SK-N-SH (cell line): ENCODE results near the gene WDR93.

Experiments
- CTCF ChIP-seq: fragments of 200-600 bp; sonication (generic); IDR thresholded peaks from 2 replicates; pipeline ENCODE4 v1.6.1; 2017; ENCODE audit warnings: antibody characterized with exemption, mild to moderate bottlenecking, moderate library complexity
- EP300 ChIP-seq, 2 experiments: IDR thresholded peaks; 2 replicates each; pipeline versions ENCODE4 v1.4.0 to v1.6.1; 2012; ENCODE audit warnings: borderline replicate concordance in 1 of 2, low read depth in 1 of 2, low read length in 1 of 2
- FOXM1 ChIP-seq: IDR thresholded peaks from 2 replicates; pipeline ENCODE4 v1.4.0; 2012; ENCODE audit warnings: low read depth, mild to moderate bottlenecking
- GABPA ChIP-seq: IDR thresholded peaks from 2 replicates; pipeline ENCODE4 v1.4.0; 2012; ENCODE audit warnings: low read depth, mild to moderate bottlenecking
- MAX ChIP-seq: IDR thresholded peaks from 2 replicates; pipeline ENCODE4 v1.4.0; 2012; ENCODE audit warnings: low read depth
- MXI1 ChIP-seq: IDR thresholded peaks from 2 replicates; pipeline ENCODE4 v1.6.1; 2012; ENCODE audit warnings: mild to moderate bottlenecking, low read depth, low read length, improper control_type of control experiment
- NRF1 ChIP-seq: IDR thresholded peaks from 2 replicates; pipeline ENCODE4 v1.6.1; 2012; ENCODE audit warnings: low read depth, mild to moderate bottlenecking, low read length
- PBX3 ChIP-seq: IDR thresholded peaks from 2 replicates; pipeline ENCODE4; 2012
- POLR2AphosphoS5 ChIP-seq: IDR thresholded peaks from 2 replicates; pipeline ENCODE4 v1.6.1; 2012; ENCODE audit warnings: low read depth, low read length
- RAD21 ChIP-seq: IDR thresholded peaks from 2 replicates; pipeline ENCODE4 v1.6.1; 2012; ENCODE audit warnings: mild to moderate bottlenecking, low read length
- REST ChIP-seq: IDR thresholded peaks from 2 replicates; pipeline ENCODE4 v1.6.1; 2012; ENCODE audit warnings: mild to moderate bottlenecking, low read depth, low read length, moderate library complexity
- SMC3 ChIP-seq: IDR thresholded peaks from 2 replicates; pipeline ENCODE4 v1.6.1; 2012; ENCODE audit warnings: low read depth, low read length, improper control_type of control experiment
- TAF1 ChIP-seq: IDR thresholded peaks from 2 replicates; pipeline ENCODE4 v1.6.1; 2012; ENCODE audit warnings: low read depth, mild to moderate bottlenecking, low read length, moderate library complexity, borderline replicate concordance

GRCh38 chr15:89743594-89743993 lies 53.0 kb downstream of the WDR93 start:
- TF ChIP-seq CTCF (no peak), MAX (no peak), REST (no peak), EP300 (IDR thresholded peaks at IDR 0.05; ENCODE audit: borderline replicate concordance in 1 of 2, low read depth in 1 of 2, low read length in 1 of 2) (no peak), RAD21 (no peak), FOXM1 (no peak), MXI1 (no peak), NRF1 (no peak), TAF1 (no peak), POLR2AphosphoS5 (no peak), SMC3 (no peak), PBX3 (no peak), GABPA (no peak)
